DMS53 (cell line): ENCODE data around the gene EDNRA.
A peak's percentile ranks its signal among the peaks of the same experiment; 100 is the strongest.

ENCODE experiments used
- DNase-seq: peaks from one replicate; lab custom pipeline; 2025; lab: John Stamatoyannopoulos, UW

Gene EDNRA

DNA sequence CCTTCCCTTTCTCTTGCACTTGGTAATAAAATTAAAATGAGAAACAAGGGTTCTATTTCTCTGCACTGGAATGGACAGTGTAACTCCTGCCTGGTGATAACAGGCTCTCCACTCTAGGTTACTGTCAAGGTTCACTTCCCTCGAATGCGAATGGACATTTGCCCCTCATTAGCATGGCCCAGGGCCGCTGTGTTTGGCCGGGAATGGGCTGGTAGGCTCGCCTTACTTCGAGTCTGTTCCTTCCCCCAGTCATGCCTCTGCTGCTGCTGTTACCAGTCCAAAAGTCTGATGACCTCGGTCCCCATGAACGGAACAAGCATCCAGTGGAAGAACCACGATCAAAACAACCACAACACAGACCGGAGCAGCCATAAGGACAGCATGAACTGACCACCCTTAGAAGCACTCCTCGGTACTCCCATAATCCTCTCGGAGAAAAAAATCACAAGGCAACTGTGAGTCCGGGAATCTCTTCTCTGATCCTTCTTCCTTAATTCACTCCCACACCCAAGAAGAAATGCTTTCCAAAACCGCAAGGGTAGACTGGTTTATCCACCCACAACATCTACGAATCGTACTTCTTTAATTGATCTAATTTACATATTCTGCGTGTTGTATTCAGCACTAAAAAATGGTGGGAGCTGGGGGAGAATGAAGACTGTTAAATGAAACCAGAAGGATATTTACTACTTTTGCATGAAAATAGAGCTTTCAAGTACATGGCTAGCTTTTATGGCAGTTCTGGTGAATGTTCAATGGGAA, 61.5 kb downstream of the EDNRA start:
- DNase-seq: no peak

DNA sequence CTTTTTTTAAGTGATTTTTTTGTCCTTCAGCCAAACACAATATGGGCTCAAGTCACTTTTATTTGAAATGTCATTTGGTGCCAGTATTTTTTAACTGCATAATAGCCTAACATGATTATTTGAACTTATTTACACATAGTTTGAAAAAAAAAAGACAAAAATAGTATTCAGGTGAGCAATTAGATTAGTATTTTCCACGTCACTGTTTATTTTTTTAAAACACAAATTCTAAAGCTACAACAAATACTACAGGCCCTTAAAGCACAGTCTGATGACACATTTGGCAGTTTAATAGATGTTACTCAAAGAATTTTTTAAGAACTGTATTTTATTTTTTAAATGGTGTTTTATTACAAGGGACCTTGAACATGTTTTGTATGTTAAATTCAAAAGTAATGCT, 62.1 kb downstream of the EDNRA start:
- no peak for DNase-seq

GRCh38 chr4:147546349-147546748, 65.5 kb downstream of the EDNRA start:
- DNase-seq: peak; percentile 47

DNA sequence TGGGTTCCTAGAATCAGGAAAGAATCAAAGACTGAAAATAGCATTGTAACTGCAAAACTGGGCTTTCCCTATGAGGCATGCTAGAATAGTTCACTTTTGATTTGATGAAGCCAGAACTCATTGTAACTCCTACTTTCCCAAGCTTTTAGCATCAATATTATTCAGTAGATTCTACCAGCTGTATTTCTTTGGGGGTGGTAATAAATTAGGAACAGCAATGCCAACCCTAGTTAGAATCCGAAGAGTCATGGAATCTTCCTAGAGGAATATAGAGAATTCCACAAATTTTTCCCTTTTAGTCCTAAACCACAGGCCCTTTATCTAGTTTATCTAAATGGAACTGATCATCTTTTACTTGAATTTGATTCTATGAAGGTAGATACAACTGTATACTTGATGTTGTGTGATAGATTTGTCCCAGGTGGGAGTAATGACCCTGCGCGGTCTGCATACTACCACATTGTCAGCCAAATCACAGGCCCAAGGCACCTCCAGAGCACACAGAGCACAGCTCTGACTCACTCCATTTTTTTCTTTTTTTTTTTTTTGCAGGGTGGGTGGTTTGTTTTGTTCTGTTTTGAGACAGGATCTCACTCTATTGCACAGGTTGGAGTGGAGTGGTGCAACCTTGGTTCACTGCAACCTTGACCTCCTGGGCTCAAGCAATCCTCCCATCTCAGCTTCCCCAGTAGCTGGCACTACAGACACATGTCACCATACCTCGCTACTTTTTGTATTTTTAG, 66.6 kb downstream of the EDNRA start:
- DNase-seq: peak; percentile 9

DNA sequence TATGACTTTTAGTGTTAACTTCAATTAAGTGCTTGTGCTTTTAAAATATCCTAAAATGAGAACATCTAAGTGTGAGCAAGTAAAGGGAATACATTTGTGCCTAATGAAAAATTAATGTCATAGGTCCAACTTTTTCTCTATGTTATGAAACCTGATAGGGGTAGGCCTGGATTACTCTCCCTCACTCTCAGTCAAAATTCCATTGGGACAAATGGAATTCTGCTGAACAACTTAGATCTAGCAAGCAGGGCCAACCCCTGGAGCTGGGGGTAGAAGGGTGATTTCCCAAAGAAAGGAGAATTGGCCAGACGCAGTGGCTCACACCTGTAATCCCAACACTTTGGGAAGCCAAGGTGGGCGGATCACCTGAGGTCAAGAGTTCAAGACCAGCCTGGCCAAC, 67.4 kb downstream of the EDNRA start:
- DNase-seq: no peak

- DNase-seq: no peak
Observed at GRCh38 chr4:147550626-147551246, 69.8 kb downstream of the EDNRA start.

DNA sequence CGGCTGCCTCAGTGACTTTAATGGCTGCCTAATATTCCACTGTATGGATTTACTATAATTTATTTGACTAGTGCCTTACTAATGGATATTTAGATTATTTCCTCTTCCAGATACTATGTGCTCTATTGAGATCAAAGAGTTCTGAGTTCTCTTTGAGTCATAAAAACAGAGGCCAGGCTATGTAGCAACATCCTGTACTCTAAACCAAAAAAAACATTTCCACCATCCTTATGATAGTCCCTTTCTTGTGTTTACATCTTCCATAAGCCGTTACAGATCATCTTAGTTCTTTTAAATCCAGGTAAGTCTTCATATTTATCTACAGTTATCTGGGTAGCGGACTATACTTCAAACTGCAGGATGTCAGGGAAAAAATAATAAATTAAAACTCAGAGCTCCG, 79.7 kb downstream of the EDNRA start:
- DNase-seq: no peak

- no peak for DNase-seq
Observed at GRCh38 chr4:147566762-147567161, 85.9 kb downstream of the EDNRA start.

DNA sequence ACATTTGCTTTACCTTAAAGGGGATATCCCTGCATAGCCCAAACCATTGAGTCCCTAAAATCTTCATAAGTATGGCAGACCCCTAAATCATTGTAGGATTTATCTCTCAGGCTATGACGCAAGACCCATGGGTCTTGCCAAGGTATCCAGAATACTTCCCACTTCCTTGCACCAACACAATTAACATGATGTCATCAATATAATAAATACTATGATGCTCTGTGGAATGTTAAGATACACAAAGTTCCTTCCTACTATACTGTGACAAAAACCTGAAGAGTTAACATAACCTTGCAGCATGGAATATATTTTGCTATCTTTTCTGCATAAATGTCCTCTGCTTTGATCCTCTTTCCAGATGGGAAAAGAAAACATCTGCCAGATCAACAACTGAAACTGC, 86.4 kb downstream of the EDNRA start:
- DNase-seq: no peak

GRCh38 chr4:147570616-147571015, 89.7 kb downstream of the EDNRA start:
- DNase-seq: no peak

DNA sequence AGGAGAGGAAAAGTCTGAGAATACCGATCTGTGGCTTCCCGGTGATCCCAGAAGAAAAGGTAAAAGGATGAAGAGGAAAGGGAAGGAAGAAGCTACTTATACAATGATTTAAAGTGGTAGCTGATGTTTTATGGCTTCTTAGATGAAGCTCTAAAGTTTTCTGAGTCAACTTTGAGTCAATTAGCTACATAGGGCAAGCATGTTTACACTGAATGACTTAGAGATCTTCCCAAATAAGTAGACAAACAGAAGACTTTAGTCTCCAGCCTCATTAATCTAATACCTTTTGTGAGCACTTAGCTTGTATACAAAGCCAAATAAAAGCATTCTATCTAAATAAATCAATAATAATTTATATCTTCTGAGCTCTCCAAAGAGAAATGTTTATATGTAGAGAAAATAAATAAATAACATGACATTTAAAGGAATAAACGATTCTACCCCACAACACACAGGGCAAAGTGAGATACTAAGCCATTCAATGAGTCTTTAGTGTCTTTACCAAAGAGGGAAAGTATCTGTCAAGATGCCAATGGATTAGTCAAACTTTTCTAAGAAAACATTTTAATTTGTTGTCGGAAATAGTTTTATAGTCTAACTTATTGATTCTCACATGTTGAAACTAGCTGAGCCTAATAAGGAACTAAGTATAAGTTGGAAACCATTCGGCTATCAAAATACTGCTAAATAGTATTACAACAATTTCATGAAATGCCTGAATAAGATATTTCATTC, 90.3 kb downstream of the EDNRA start:
- DNase-seq: no peak

- DNase-seq: no peak
Observed at GRCh38 chr4:147576084-147576483, 95.2 kb downstream of the EDNRA start.

- DNase-seq: peak; percentile 89
Observed at GRCh38 chr4:147578051-147578476, 97.2 kb downstream of the EDNRA start.

DNA sequence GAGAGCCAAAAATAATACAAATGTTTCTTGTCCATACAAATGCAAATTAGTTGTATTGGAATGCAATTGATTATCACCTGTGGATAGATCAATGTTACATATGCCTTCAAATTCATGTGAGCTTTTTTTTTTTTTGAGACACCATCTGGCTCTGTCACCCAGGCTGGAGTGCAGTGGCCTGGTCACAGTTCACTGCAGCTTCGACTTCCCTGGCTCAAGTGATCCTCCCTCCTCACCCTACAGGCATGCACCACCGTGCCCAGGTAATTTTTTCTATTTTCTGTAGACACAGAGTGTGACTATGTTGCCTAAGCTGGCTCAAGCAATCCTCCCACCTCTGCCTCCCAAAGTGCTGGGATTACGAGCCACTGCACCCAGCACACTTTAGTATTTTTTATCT, 97.7 kb downstream of the EDNRA start:
- peak; percentile 60 for DNase-seq

DNA sequence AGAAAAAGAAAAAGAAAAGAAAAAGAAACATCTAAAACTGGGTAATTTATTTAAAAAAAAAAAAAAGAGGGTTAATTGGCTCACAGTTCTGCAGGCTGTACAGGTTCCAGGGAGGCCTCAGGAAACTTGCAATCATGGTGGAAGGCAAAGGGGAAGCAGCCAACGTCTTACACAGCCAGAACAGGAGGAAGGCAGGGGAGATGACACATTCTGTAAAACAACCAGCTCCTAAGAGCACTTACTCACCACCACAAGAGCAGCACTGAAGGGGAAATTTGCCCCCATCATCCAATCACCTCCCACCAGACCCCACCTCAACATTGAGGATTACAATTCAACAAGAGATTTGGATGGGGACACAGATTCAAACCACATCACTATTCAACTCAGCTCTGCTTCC, 99.5 kb downstream of the EDNRA start:
- no peak for DNase-seq

GRCh38 chr4:147581606-147582350, 100.9 kb downstream of the EDNRA start:
- no peak for DNase-seq

DNA sequence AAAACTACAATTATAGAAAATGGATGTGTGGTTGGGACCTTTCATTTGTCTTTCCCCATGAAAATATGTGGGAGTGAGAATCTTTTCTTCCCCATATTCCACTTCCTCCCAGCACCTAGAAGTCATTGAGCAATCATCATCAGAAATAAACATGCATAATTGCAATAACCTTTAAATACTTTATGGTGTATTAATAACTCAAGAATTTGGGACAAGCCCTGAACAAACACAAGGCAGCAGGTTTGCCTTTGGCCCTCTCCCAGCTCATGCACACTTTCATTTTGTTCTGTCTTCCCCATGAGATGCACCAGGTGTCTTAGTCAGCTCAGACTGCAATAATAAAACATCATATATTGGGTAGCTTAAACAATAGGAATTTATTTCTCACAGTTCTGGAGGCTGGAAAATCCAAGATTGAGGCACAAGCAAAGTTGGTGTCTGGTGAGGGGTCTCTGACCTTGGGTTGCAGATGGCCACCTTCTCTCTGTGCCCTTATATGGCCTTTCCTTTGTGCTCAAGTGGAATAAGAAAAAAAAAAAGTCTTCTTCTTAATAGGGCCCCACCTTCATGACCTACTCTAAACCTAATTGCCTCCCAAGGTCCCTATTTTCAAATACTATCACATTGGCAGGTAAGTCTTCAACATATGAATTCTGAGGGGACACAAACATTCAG, 101.6 kb downstream of the EDNRA start:
- DNase-seq: no peak

GRCh38 chr4:147583876-147584275, 103.0 kb downstream of the EDNRA start:
- no peak for DNase-seq

GRCh38 chr4:147586032-147586431, 105.1 kb downstream of the EDNRA start:
- DNase-seq: no peak

GRCh38 chr4:147586637-147587036, 105.7 kb downstream of the EDNRA start:
- no peak for DNase-seq

DNA sequence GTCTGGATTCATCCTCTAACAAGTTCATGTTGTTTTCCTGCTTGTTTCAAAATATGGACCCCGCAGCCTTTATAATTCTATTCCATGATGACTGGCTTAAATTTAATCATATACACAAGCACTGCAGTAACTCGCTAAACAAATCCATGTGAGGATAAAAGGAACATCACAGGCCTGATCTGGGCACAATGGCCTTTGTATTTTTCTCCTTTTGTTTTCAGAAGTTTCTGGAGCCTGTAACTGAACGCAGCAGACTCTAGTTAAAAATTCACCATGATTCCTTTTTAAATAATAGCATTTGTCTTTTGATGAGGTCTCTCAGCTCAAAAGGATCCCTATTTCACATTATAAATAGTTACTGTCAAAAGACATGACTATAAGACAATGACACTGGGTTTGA, 106.1 kb downstream of the EDNRA start:
- DNase-seq: no peak
